GM11168 (cell line): ENCODE measurements around the gene LRRC71.

Experiments used
- in situ Hi-C: fragments of 300-500 bp; cut with MboI; formaldehyde crosslinking; loops from one replicate; pipeline ENCODE4 v1.12.0; 2022; ENCODE audit warnings: low sequenced_read_pairs; ENCODE audit not compliant: unreplicated experiment

Gene LRRC71

DNA sequence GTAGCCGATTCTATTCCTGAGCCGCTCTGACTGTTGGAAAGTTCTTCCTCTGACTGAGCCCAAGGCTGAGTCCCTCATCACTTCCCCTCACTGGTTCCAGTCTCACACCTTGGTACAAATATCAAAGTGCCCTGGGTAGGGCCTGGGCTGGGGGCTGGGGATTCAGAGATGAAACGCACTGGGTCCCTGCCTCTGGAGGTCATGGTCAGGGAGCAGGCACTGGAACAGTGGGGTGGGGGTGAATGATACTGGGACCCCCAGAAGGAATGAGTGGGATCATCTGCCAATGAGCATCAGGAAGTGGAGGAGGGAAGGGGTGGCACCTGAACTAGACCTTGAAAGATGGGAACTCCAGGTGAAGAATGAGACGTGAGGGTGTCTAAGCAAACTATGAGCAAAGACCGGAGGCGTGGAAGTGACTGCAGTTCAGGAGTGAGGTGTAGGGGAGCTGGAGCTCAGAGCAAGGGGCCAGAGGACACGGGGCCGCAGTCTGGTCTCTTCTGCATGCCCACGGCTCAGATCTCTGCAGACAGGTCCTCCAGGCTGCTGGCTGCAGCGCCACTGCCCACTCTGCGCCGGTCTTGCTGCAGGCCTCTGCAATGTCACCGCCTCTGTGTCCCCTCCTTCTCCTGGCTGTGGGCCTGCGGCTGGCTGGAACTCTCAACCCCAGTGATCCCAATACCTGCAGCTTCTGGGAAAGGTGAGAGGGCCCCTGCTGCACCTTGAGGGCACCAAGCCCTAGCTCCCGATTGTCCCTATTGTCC lies 16.9 kb upstream of the LRRC71 start:
- in situ Hi-C loops: no loop called here

GRCh38 chr1:156904187-156904959 lies 16.1 kb upstream of the LRRC71 start:
- in situ Hi-C loops: no loop called here

GRCh38 chr1:156905176-156905575 lies 15.3 kb upstream of the LRRC71 start:
- in situ Hi-C loops: no loop called here

GRCh38 chr1:156905651-156906050 lies 14.8 kb upstream of the LRRC71 start:
- in situ Hi-C loops: no loop called here

GRCh38 chr1:156906206-156906906 lies 14.1 kb upstream of the LRRC71 start:
- in situ Hi-C loops: no loop called here

GRCh38 chr1:156908541-156908940 lies 11.9 kb upstream of the LRRC71 start:
- in situ Hi-C loops: no loop called here

GRCh38 chr1:156908955-156909354 lies 11.5 kb upstream of the LRRC71 start:
- in situ Hi-C loops: no loop called here

DNA sequence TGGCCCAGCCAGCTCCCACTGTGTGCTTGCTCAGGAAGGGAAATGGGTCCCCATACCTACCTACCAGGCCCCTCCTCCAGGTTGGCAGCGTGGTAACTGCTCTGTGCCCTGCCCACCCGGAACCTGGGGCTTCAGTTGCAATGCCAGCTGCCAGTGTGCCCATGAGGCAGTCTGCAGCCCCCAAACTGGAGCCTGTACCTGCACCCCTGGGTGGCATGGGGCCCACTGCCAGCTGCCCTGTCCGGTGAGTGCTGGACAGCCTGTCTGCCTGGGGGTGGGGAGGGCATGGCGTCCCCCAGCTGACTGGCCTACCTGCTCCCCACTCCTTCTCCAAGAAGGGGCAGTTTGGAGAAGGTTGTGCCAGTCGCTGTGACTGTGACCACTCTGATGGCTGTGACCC lies 10.8 kb upstream of the LRRC71 start:
- in situ Hi-C loops: no loop called here

- in situ Hi-C loops: no loop called here
Measured at GRCh38 chr1:156910309-156910782, 10.1 kb upstream of the LRRC71 start.

GRCh38 chr1:156911577-156912298 lies 8.7 kb upstream of the LRRC71 start:
- in situ Hi-C loops: no loop called here

DNA sequence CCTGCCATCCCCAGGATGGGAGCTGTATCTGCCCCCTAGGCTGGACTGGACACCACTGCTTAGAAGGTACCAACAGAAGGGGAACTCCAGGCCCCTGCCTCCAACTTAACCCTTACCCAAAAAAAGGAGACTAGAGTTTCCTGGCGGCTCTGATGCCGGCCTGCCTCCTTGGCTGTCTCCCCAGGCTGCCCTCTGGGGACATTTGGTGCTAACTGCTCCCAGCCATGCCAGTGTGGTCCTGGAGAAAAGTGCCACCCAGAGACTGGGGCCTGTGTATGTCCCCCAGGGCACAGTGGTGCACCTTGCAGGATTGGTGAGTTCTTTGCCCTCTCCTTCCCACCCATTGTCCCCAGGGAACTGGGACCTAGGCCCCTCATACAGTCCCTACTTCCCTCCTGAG lies 8.1 kb upstream of the LRRC71 start:
- in situ Hi-C loops: no loop called here

DNA sequence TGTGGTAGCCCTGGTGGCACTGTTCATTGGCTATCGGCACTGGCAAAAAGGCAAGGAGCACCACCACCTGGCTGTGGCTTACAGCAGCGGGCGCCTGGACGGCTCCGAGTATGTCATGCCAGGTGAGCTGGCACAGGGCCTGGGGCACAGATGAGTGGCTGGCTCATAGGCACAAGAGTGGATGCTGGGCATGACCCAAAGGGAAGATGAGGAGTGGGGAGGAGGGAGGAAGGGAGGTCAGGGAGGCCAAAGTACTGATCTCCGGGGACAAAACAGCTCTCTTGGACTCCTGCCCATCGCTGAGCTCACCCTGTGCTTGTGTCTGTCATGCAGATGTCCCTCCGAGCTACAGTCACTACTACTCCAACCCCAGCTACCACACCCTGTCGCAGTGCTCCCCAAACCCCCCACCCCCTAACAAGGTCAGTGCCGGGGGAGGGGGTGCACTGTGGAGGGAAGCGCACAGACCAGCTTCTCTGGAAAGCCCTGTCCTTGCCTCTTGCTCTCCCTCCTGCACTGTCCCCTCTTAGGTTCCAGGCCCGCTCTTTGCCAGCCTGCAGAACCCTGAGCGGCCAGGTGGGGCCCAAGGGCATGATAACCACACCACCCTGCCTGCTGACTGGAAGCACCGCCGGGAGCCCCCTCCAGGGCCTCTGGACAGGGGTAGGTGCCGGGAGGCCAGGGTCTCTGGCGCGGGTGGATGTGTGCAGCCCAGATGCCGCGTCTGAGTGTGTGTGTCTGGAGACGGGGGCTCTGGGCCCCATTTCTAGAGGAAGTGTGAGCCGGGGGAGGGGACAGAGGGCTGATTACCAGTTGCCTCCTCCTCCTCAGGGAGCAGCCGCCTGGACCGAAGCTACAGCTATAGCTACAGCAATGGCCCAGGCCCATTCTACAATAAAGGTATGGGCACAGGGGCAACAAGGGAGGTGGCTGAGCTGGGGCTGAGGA lies 7.3 kb upstream of the LRRC71 start:
- in situ Hi-C loops: no loop called here

DNA sequence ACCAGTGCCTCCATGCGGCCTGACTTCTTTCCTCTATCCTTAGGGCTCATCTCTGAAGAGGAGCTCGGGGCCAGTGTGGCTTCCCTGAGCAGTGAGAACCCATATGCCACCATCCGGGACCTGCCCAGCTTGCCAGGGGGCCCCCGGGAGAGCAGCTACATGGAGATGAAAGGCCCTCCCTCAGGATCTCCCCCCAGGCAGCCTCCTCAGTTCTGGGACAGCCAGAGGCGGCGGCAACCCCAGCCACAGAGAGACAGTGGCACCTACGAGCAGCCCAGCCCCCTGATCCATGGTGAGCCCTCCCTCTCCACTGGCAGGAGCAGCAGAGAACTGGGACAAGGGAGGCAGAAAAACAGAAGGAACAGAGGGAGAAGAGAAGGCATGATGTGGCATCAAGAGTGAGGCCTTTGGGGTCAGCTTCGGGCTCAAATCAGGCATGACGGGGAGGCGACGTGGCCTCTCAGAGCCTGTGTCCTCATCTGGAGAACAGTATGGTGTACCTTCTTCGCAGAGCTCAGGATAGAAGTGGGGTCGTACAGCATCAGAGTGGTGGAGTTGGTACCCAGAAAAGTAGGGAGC lies 6.5 kb upstream of the LRRC71 start:
- in situ Hi-C loops: no loop called here

DNA sequence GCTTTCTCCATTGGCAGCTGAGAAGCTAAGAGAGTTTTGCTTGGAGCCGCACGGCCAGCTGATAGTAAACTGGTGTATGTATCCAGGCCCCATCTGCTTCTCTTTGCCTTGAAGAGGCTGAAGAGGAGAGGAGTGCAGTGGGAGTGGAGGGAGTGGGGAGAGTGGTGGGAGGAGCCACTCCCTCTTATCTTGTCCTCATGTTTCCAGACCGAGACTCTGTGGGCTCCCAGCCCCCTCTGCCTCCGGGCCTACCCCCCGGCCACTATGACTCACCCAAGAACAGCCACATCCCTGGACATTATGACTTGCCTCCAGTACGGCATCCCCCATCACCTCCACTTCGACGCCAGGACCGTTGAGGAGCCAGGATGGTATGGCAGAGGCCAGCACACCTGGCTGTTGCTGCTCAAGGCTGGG lies 6.0 kb upstream of the LRRC71 start:
- in situ Hi-C loops: no loop called here

DNA sequence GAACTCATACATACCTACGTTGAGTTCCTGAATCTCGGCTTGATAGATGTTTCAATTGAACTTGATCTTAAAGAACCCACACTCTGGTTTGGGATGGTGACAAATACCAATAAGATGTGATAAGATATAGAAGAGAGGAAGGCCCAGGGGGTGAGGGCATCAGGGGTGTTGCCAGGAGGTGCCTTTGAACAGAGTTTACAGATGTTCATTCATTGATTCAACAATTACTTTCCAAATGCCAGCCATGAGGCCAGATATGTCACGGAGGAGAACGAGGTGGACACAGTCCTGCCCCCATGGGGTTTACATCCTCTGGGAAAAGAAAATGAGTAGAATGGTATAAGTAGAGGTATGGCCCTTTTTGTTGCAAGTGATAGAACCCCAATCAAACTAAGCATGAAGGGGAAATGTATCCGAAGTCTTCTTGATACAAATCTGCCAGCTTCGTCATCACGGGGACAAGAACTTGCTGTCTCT lies 659 bp downstream of the LRRC71 start:
- in situ Hi-C loops: no loop called here

DNA sequence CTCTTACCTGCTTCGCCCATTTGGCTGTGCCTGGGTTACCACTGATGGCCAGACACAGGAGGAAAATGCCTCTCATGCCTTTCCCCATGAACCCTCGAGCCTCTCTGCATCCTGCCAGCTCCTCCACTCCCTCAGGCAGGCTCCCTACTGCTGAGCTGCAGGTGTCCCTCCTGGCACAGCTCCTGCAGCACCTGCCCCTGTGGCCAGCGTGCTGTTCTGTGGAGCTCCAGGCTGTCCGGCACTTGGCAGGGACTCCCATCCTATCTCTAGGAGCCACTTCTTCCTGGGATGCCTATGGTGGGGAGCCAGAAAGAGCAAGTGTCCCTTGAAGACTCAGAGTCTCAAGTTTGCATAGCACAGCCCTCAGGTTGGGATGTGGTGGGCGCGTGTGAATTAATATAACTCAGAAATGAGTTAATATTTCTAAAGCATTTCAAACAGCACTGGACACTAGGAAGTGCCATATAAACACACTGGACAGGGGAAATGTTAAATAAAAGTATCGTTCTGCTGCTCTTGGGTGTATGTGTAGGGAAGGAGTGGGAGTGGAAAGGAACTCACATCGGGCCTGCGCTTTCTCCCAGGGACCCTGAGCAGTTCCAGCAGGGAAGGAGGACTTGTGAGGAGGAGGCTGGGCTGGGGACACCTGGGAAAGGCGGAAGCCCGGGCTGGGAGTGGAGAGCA lies 2.7 kb downstream of the LRRC71 start:
- in situ Hi-C loops: no loop called here

DNA sequence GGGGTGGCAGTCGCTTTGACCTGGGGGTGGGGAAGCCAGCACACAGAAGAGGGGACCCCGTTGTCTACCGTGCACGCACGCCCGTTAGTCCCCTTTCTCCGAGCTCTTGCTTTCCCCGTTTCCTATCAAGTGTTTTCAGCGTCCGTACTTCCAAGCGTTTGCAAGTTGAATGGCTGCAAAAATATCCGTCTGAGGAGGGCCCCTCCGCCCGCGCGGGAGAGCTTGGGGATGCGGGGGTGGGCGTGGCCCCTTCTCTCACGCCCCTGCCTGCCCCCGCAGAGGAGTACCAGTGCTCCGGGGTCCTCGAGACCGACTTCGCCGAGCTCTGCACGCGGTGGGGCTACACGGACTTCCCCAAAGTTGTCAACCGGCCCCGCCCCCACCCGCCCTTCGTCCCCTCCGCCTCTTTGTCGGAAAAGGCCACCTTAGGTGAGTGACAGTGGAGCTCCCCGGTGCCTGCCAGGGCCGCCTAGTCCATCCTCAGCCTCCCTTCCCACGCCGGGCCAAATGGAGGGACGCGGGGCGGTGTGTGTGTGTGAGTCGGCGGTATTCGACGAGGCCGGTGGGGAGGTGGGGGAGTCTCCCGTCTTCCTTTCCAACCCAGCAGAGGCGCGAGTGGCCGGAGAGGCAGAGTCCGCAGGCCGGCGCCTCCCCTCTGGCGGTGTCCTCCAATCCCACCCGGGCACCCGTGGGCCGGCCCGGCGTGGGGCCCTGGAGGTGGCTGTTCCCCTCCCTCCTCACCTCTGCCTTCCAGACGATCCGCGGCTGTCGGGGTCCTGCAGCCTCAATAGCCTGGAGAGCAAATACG lies 3.4 kb downstream of the LRRC71 start:
- in situ Hi-C loops: no loop called here
